ENCODE data around the gene CBX1.

Gene CBX1

DNA sequence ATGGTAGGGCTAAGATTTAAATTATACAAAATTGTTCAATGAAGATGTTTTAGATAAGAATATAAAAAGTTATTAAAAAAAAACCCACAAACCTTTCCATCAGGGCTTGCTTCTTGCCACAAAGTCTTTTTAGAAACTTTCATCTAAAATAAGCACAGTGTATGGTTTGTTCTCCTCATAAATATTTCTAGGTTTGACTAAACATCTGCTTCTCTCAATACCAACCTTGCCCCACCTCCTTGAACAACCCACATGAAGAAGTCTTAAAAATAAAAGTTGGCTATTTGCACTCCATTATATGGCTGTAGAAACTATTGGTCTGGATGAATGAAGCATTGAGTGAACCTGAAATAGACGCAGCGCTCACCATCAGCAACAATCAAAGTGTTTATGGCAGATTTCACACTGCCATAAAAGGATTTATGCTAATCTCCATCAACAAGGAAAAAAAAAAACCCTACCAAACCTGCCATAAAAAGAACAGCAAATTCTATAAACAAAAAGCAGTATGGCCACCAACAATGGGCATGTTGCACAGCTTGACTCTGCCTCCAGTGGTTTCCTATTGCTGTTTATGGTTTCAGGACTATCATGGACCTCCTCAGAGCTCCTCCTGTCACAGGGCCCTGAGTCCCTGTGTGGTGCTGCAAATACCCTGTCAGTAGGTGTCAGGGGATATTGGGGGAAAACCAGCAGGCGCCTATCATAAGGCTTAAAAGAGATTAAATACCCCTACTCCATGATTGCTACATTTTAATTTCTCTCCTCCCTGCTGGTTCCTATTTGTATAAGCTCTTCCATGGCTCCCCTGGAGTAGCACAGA, 43.9 kb upstream of the CBX1 start:
- H3K4me3 ChIP-seq (ENCODE audit: low read depth, low read length) = no peak overlapping the region
- TF ChIP-seq, protein P1, sequence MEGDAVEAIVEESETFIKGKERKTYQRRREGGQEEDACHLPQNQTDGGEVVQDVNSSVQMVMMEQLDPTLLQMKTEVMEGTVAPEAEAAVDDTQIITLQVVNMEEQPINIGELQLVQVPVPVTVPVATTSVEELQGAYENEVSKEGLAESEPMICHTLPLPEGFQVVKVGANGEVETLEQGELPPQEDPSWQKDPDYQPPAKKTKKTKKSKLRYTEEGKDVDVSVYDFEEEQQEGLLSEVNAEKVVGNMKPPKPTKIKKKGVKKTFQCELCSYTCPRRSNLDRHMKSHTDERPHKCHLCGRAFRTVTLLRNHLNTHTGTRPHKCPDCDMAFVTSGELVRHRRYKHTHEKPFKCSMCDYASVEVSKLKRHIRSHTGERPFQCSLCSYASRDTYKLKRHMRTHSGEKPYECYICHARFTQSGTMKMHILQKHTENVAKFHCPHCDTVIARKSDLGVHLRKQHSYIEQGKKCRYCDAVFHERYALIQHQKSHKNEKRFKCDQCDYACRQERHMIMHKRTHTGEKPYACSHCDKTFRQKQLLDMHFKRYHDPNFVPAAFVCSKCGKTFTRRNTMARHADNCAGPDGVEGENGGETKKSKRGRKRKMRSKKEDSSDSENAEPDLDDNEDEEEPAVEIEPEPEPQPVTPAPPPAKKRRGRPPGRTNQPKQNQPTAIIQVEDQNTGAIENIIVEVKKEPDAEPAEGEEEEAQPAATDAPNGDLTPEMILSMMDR (IDR thresholded peaks at IDR 0.05; ENCODE audit: insufficient read depth, low read depth, low read length, missing control alignments) = no peak
- DNase-seq (ENCODE audit: low read depth) = peak; percentile 31

DNA sequence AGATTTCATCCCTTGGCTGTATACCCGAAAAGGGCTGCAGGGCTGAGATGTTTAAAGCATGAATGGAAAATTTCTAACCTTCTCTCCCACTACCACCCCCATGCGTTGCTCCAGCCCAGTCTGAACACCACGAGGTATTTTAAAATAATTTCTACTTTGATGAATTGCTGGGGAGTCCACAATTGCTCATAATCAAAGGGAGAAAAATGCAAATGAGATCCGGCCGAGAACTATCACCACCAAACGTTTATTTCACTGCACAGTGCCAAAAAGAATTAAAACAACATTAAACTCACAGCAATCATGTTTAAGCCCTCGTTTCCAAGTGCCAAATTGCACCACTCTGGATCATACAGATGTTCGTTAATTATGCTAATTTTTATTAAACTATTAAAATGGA, 43.0 kb upstream of the CBX1 start:
- H3K4me3 ChIP-seq (ENCODE audit: low read depth, low read length) = no peak overlapping the region
- TF ChIP-seq, protein P1 (IDR thresholded peaks at IDR 0.05; ENCODE audit: insufficient read depth, low read depth, low read length, missing control alignments) = no peak
- DNase-seq (ENCODE audit: low read depth) = no peak

DNA sequence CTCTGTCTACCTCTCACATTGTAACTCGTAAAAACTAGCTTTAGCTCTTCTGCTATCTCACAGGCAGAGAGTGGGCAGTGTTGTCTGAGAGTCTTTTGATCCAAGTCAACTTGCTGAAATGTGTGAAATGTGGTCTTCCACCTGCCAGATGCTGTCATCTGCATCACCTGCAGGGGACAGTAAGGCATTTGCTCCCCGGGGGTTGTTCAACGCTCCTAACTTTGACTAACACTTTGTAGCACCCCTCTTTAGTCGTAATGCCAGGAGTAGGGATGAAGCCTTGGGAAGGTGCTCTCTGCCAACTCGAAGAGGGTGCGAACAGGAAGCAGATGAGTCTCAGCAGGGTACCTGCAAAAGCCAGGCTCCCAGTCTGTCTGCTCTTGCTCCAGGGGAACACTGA, 42.4 kb upstream of the CBX1 start:
- TF ChIP-seq, protein P1 (IDR thresholded peaks at IDR 0.05; ENCODE audit: insufficient read depth, low read depth, low read length, missing control alignments) = no peak
- DNase-seq (ENCODE audit: low read depth) = peak; percentile 15
- no peak overlapping the region for H3K4me3 ChIP-seq (ENCODE audit: low read depth, low read length)

DNA sequence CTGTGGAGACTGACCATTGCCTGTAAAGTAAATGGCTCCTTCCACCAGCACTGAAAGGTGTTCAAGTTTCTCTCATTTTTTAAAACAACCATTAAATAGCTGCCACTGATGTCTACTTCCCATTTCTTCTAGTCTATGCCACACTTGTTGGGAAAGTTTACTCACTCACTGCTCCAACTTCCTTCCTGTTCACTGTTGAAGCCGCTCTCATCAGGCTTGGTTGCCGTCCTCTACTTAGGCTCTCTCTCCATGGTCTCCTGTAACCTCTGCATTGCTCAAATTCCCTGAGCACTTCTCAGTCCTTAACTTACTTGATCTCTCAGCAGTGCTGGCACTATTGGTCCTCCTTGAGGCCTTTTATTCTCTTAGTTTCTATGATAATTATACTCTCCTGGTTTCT, 38.7 kb upstream of the CBX1 start:
- TF ChIP-seq, protein P1 (IDR thresholded peaks at IDR 0.05; ENCODE audit: insufficient read depth, low read depth, low read length, missing control alignments) = no peak
- DNase-seq (ENCODE audit: low read depth) = no peak

DNA sequence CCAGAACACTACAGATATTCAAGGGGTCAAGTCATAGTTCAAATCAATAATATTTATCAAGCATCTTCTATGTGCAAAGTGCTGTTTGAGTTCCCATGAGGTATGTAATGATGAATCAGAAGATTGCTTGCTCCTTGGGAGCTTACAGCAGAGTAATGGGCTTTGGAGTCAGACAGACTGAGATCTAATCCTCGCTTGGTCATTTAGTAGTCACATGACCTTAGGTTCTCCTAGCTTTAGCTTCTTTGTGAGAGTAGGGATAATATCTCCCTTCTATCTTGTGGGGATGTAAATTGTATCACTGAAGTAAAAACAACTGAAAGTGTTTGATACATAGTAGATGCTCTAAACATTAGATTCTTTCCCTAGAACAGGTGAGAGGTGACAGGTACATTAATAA, 36.4 kb upstream of the CBX1 start:
- DNase-seq (ENCODE audit: low read depth) = no peak
- no peak overlapping the region for H3K4me3 ChIP-seq (ENCODE audit: low read depth, low read length)
- TF ChIP-seq, protein P1 (IDR thresholded peaks at IDR 0.05; ENCODE audit: insufficient read depth, low read depth, low read length, missing control alignments) = no peak

More for the DNA sequence above, 38.7 kb upstream of the CBX1 start:
- H3K4me3 ChIP-seq (ENCODE audit: low read depth, low read length) = no peak overlapping the region

DNA sequence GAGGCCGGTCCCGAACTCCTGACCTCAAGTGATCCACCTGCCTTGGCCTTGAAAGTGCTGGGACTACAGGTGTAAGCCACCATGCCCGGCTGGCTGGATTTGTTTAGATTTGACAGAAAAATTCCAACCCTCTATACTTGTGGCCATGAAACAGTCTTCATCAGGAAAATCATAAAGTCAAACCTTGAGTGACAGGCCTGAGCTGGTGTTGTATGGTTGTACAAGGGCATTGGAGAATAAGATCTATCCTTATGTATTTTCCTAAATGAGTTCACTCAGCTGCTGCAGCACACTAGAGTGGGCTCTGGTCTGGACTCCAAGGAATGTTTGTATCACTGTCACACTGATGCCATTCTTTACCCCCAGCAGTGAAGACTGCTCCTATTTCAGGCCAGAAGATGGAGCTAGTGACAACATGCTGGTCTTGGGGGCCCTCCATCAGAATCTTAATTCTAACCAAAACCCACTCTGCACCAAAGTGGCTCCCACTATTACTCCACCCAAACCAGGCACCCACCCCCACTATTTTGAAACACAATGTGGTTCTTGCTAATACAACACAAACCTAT, 33.7 kb upstream of the CBX1 start:
- no peak for DNase-seq (ENCODE audit: low read depth)
- H3K4me3 ChIP-seq (ENCODE audit: low read depth, low read length) = no peak overlapping the region
- TF ChIP-seq, protein P1 (IDR thresholded peaks at IDR 0.05; ENCODE audit: insufficient read depth, low read depth, low read length, missing control alignments) = peak; percentile 36
